Psoas muscle (tissue), 8 donors: ENCODE data around the gene THADA. TPM values are rescaled to one million over a fixed set of nuclear protein-coding genes. Genes with fewer than 3 reads are reported as not detected.
A peak's percentile ranks its signal among the peaks of the same experiment; 100 is the strongest.

Experiments
- ATAC-seq, 4 donors: fragments of 200-7000 bp; cut with Tn5 transposase; one replicate each; pipeline ENCODE4 v1.9.1; 2020; ENCODE audit warnings: moderate library complexity in 3 of 4, mild to moderate bottlenecking in 2 of 4
- DNase-seq, 2 donors: peaks; one replicate each; pipeline ENCODE4 v3.0.0-alpha.2; 2020
- H3K27ac ChIP-seq: fragments of 200-600 bp; one replicate; pipeline ENCODE4 v1.8.0; 2022
- H3K27me3 ChIP-seq, 3 donors: fragments of 200-600 bp in 1 of 3; one replicate each; pipeline versions ENCODE4 v1.6.1 to v1.8.0; 2013 to 2022; ENCODE audit warnings: low read length in 2 of 3, mild to moderate bottlenecking in 2 of 3, moderate library complexity in 1 of 3; ENCODE audit not compliant: insufficient read depth in 3 of 3
- H3K36me3 ChIP-seq, 2 donors: fragments of 200-600 bp in 1 of 2; one replicate each; pipeline versions ENCODE4 v1.6.1 to v1.8.0; 2013 to 2022; ENCODE audit warnings: low read depth in 1 of 2, mild to moderate bottlenecking in 1 of 2, moderate library complexity in 1 of 2; ENCODE audit not compliant: insufficient read depth in 1 of 2
- H3K4me1 ChIP-seq: fragments of 200-600 bp; one replicate; pipeline ENCODE4 v1.8.0; 2022
- H3K4me3 ChIP-seq: fragments of 200-600 bp; one replicate; pipeline ENCODE4 v1.8.0; 2022; ENCODE audit warnings: mild to moderate bottlenecking
- H3K9me3 ChIP-seq: fragments of 200-600 bp; one replicate; pipeline ENCODE4 v1.8.0; 2022
- WGBS, 3 donors: extraction: QIAGEN DNeasy Blood & Tissue Kit; methylation state at CpG; one replicate each; pipeline versions ENCODE4 v1.1.6 to v1.1.7; 2013; 5-methylcytosine and 5-hydroxymethylcytosine counted together
- intact Hi-C, 2 donors: fragments of 100-400 bp; cut with DNase I; formaldehyde crosslinking; loops; one replicate each; pipeline versions ENCODE4 v1.11.0 to v1.14.2; 2022
- long read RNA-seq, 2 donors: library from polyadenylated mRNA; unstranded; transcript quantifications; one replicate each; pipeline ENCODE4 v2.0.0, GENCODE V29; 2021
- polyA plus RNA-seq, 3 donors: library from polyadenylated mRNA; stranded (reverse); fragments of 200-250 nt; gene quantifications; one replicate each; pipeline ENCODE4 v1.2.3, GENCODE V29; 2013
- total RNA-seq, 4 donors: library from RNA; stranded (reverse); fragmentation: NEBNext Ultra II Directional in 2 of 4; extraction: Animal tissue kit (Norgen Biotek cat#: 25700) in 2 of 4; gene quantifications; one replicate each; pipeline versions ENCODE4 v1.2.1 to v1.2.4, GENCODE V29; 2021 to 2023
- TF ChIP-seq, protein P1 (sequence below): fragments of 200-600 bp; IDR thresholded peaks from one replicate; pipeline ENCODE4 v1.8.0; 2022; ENCODE audit warnings: antibody characterized with exemption
- donor health status: healthy with polysubstance abuse.
- donor health status: DM: no; HTN: no; CAD: no; lungs with moderate emphysema.
- donor health status: Bipolar disorder and iron deficiency.
- donor health status: healthy.
- donor health status: DM: yes; HTN: yes; CAD: no.
- donor health status: DM: no; HTN: no; CAD: no.
- donor health status: DM: no; HTN: no; CAD: no.
- donor health status: DM: yes; HTN: yes; CAD: no.

Gene THADA, protein sequence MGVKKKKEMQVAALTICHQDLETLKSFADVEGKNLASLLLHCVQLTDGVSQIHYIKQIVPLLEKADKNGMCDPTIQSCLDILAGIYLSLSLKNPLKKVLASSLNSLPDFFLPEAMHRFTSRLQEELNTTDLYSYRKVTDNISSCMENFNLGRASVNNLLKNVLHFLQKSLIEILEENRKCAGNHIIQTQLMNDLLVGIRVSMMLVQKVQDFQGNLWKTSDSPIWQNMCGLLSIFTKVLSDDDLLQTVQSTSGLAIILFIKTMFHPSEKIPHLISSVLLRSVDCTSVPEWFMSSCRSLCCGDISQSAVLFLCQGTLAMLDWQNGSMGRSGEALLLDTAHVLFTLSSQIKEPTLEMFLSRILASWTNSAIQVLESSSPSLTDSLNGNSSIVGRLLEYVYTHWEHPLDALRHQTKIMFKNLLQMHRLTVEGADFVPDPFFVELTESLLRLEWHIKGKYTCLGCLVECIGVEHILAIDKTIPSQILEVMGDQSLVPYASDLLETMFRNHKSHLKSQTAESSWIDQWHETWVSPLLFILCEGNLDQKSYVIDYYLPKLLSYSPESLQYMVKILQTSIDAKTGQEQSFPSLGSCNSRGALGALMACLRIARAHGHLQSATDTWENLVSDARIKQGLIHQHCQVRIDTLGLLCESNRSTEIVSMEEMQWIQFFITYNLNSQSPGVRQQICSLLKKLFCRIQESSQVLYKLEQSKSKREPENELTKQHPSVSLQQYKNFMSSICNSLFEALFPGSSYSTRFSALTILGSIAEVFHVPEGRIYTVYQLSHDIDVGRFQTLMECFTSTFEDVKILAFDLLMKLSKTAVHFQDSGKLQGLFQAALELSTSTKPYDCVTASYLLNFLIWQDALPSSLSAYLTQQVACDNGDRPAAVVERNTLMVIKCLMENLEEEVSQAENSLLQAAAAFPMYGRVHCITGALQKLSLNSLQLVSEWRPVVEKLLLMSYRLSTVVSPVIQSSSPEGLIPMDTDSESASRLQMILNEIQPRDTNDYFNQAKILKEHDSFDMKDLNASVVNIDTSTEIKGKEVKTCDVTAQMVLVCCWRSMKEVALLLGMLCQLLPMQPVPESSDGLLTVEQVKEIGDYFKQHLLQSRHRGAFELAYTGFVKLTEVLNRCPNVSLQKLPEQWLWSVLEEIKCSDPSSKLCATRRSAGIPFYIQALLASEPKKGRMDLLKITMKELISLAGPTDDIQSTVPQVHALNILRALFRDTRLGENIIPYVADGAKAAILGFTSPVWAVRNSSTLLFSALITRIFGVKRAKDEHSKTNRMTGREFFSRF (N-terminal part only)
- total RNA-seq: 10 to 100 TPM; 11.4 to 17.4 (median 12.9) TPM
- 10 to 100 TPM in 2 of 3 donors, 1 to 10 TPM in 1; 8.1 to 11.6 (median 11.3) TPM for polyA plus RNA-seq
- long read RNA-seq, donor 1, partial matches to known transcripts: 0 of 2 reads
- long read RNA-seq, donor 1, other reads (novel, unspliced or antisense): 2 of 2 reads
- long read RNA-seq, donor 2, full-length matches to known transcripts: 1 of 9 reads
- long read RNA-seq, donor 2, partial matches to known transcripts: 2 of 9 reads
- long read RNA-seq, donor 2, other reads (novel, unspliced or antisense): 6 of 9 reads

DNA sequence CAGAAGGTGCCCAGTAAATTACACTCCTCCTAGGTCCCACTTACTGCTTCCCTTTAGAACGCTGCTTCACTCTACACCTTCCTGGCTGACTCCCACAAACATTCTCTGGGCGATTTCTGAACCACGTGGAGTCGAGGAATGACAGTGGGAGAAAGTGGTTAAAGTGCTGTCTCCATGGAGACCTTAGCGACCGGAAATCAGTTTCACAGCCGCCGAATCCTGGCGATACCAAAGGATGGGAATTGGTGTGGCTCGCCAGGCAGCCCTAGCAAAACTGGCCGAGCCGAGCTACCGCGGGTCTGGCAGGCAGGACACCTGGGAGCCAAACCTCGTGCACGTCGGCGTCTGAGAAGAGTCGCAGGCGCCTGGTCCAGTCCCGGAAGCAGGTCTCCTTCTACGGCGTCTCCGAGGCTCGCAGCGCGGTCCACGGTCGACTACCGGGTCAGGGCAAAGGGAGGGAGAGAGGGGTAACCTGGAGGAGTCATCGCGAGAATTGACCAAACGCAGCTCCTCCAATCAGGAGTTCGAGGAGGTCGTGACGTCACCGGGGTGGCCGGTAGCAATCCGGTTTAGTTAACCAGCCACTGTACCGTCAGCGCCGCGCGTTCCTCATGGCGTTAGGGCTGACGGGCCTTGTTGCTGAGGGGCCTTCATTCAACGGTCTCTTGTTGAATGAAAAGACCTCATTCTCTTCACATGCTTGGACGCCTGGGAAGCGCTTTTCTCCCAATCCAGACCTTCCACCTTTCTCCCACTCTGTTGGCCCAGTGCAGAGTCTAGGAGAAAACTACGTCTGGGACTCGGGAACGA is at the start of gene THADA:
THADA (minus strand) TSS at position 436 of the 810 bp plus-strand sequence. CDS start 3,646 bp downstream, outside the sequence.
- peaks cover 0 to 4% (median 3%) of the 10 kb centered on the region in 3 donors for H3K27me3 ChIP-seq
- TF ChIP-seq, protein P1, sequence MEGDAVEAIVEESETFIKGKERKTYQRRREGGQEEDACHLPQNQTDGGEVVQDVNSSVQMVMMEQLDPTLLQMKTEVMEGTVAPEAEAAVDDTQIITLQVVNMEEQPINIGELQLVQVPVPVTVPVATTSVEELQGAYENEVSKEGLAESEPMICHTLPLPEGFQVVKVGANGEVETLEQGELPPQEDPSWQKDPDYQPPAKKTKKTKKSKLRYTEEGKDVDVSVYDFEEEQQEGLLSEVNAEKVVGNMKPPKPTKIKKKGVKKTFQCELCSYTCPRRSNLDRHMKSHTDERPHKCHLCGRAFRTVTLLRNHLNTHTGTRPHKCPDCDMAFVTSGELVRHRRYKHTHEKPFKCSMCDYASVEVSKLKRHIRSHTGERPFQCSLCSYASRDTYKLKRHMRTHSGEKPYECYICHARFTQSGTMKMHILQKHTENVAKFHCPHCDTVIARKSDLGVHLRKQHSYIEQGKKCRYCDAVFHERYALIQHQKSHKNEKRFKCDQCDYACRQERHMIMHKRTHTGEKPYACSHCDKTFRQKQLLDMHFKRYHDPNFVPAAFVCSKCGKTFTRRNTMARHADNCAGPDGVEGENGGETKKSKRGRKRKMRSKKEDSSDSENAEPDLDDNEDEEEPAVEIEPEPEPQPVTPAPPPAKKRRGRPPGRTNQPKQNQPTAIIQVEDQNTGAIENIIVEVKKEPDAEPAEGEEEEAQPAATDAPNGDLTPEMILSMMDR: no peak
- peaks cover 11% of the 10 kb centered on the region for H3K4me1 ChIP-seq
- H3K36me3 ChIP-seq: peaks cover 0 to 16% of the 10 kb centered on the region in 2 donors
- peak within 1 kb of the TSS; percentile 85 for H3K4me3 ChIP-seq
- peak within 1 kb of the TSS; percentile 90 for H3K27ac ChIP-seq
- DNase-seq (peak; percentile 99), ATAC-seq (peak; percentile 99 to 100 (median 100))
- intact Hi-C loops: no loop called here
- 0% methylated on average over 44 to 52 of the region's 52 CpGs for WGBS, 3 donors
- H3K9me3 ChIP-seq: no peaks in the 10 kb centered on the region

DNA sequence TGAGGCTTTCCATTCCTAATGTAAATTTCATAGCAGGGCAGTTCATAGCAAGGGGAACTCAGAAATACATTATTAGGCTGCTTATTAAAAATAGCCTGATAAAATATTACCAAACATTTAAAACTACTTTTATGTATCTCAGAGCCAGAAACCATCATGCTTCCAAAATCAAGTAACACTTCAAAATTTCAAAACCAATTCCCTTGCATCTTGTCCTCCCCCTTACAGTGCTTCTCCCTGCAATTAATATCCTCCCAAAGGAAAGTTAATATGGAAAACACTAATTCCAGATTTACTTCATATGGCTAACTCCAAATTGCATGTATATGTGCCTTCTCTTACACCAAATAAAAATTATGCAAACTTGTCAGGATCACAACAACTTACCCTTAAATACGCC is 47.8 kb upstream of the THADA start:
- WGBS, 3 donors: 96 to 100% (median 97%) methylated on average over 1 of the region's 1 CpG
- intact Hi-C loops: no loop called here
- ATAC-seq (no peak), DNase-seq (no peak)
- no peaks in the 10 kb centered on the region for H3K4me1 ChIP-seq
- H3K36me3 ChIP-seq: no peaks in the 10 kb centered on the region
- H3K9me3 ChIP-seq: no peaks in the 10 kb centered on the region
- TF ChIP-seq, protein P1: no peak
- H3K27ac ChIP-seq: no peak overlapping the region
- peaks cover 0 to 12% (median 0%) of the 10 kb centered on the region in 3 donors for H3K27me3 ChIP-seq
- no peak overlapping the region for H3K4me3 ChIP-seq

DNA sequence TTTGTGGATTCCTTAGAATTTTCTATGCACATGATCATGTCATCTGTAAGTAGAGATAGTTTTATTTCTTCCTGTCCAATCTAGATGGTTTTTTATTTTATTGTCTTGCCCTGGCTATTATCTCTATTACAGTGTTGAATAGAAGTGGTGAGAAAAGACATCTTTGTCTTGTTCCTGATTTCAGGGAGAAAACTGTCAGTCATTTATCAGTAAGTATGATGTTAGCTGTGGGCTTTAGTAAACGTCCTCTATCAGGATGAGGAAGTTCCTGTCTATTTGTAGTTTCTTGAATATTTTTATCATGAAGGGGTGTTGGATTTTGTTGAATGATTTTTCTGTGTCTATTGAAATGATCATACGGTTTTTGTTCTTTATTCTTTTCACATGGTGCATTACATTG is 46.5 kb upstream of the THADA start:
- Histone ChIP-seq H3K9me3 (no peaks in the 10 kb centered on the region), H3K4me1 (no peaks in the 10 kb centered on the region), H3K27me3 (peaks cover 0 to 17% (median 2%) of the 10 kb centered on the region in 3 donors), H3K4me3 (no peak overlapping the region), H3K36me3 (no peaks in the 10 kb centered on the region), H3K27ac (no peak overlapping the region)
- DNase-seq (no peak), ATAC-seq (no peak)
- TF ChIP-seq, protein P1: no peak
- 54 to 60% (median 60%) methylated on average over 2 of the region's 2 CpGs for WGBS, 3 donors
- intact Hi-C loops: no loop called here
